Ovary (tissue), 9 donors: ENCODE results near the gene HOXD9. TPM values are rescaled to one million over a fixed set of nuclear protein-coding genes. Genes with fewer than 3 reads are reported as not detected.
A peak's percentile ranks its signal among the peaks of the same experiment; 100 is the strongest.

Experiments used
- DNase-seq, 5 donors: peaks; one replicate each; pipeline ENCODE4 v3.0.0-alpha.2; 2019 to 2020
- H3K27ac ChIP-seq, 2 donors: fragments of 200-600 bp; one replicate each; pipeline versions ENCODE4 v1.5.1 to v1.8.0; 2019 to 2022
- H3K27me3 ChIP-seq: fragments of 200-600 bp; one replicate; pipeline ENCODE4 v1.8.0; 2022
- H3K36me3 ChIP-seq: fragments of 200-600 bp; sonication (generic); one replicate; pipeline ENCODE4 v1.5.1; 2019
- H3K4me1 ChIP-seq: one replicate; pipeline ENCODE4 v1.8.1; 2013; ENCODE audit warnings: mild to moderate bottlenecking, moderate library complexity; ENCODE audit not compliant: insufficient read depth
- H3K4me3 ChIP-seq: fragments of 200-600 bp; sonication (generic); one replicate; pipeline ENCODE4 v1.5.1; 2017
- H3K9me3 ChIP-seq, 2 donors: fragments of 200-600 bp in 1 of 2; sonication (generic) in 1 of 2; one replicate each; pipeline versions ENCODE4 v1.5.1 to v1.8.1; 2013 to 2019; ENCODE audit warnings: mild to moderate bottlenecking in 1 of 2, moderate library complexity in 1 of 2
- CTCF ChIP-seq, 3 donors: fragments of 450-650 bp in 2 of 3; fragments of 200-600 bp in 1 of 3; IDR thresholded peaks; one replicate each; pipeline versions ENCODE4 v1.5.1 to v1.8.0; 2016 to 2022; ENCODE audit warnings: antibody characterized with exemption in 3 of 3, mild to moderate bottlenecking in 1 of 3
- EP300 ChIP-seq: sonication (generic); formaldehyde crosslinking; IDR thresholded peaks from one replicate; pipeline ENCODE4 v1.6.1; 2017; ENCODE audit warnings: antibody characterized with exemption
- POLR2A ChIP-seq: fragments of 450-650 bp; IDR thresholded peaks from one replicate; pipeline ENCODE4 v1.6.1; 2017; ENCODE audit warnings: antibody characterized with exemption, mild to moderate bottlenecking, moderate library complexity
- WGBS, 3 donors: extraction: QIAGEN DNeasy Blood & Tissue Kit in 1 of 3; methylation state at CpG; one replicate each; pipeline versions ENCODE4 v1.1.5 to v1.1.7; 2013 to 2017; 5-methylcytosine and 5-hydroxymethylcytosine counted together
- intact Hi-C, 4 donors: fragments of 100-400 bp; cut with DNase I; formaldehyde crosslinking; loops; one replicate each; pipeline versions ENCODE4 v1.11.0 to v1.15.1; 2022 to 2023
- polyA plus RNA-seq, 2 donors: library from polyadenylated mRNA; stranded (reverse); fragments of 200-250 nt in 1 of 2; fragments of 350-450 nt in 1 of 2; fragmentation: Illumina TruSeq in 1 of 2; extraction: RNeasy Lipid Tissue Mini Kit (QIAGEN cat#74804) in 1 of 2; gene quantifications; one replicate each; pipeline ENCODE4 v1.2.3, GENCODE V29; 2013 to 2014
- total RNA-seq, 7 donors: library from RNA; depleted of rRNA in 2 of 7; stranded (reverse); fragments of >200 nt in 2 of 7; fragmentation: NEBNext Ultra II Directional in 3 of 7; extraction: Animal tissue kit (Norgen Biotek cat#: 25700) in 3 of 7; gene quantifications; one replicate each; pipeline versions ENCODE4 v1.1.0 to v1.2.4, GENCODE V29; 2016 to 2023
- donor health status: DM: no; HTN: no; CAD: no; lungs with moderate emphysema.
- donor health status: DM: no; HTN: no; CAD: no.
- donor health status: Bipolar disorder and iron deficiency.
- donor health status: DM: yes; HTN: yes; CAD: no.
- donor health status: DM: no; HTN: no; CAD: no.
- donor health status: DM: yes; HTN: yes; CAD: no.

Gene HOXD9
- total and polyA plus RNA-seq, 9 donors = 9.7 to 20.6 (median 12.8) TPM

GRCh38 chr2:176088048-176088936, 34.2 kb upstream of the HOXD9 start:
- Histone ChIP-seq H3K27ac (no peak overlapping the region), H3K4me3 (no peak overlapping the region), H3K36me3 (no peaks in the 10 kb centered on the region), H3K9me3 (no peaks in the 10 kb centered on the region), H3K4me1 (peaks cover 6% of the 10 kb centered on the region), H3K27me3 (peaks cover 7% of the 10 kb centered on the region)
- DNase-seq = peak in 3 of 5 donors; percentile 41 to 65 (median 51)
- intact Hi-C loops = loop anchor here in 1 of 4 donors (10.0 kb wide), 1 partner anchor 403 kb away; no protein-coding TSS in a partner anchor
- 4 to 7% (median 4%) methylated on average over 46 to 49 of the region's 49 CpGs for WGBS, 3 donors
- TF ChIP-seq CTCF (IDR thresholded peaks at IDR 0.05) = peak in 1 of 3 donors; percentile 44
- TF ChIP-seq EP300 = no peak
- TF ChIP-seq POLR2A = no peak

GRCh38 chr2:176088937-176089842, 33.3 kb upstream of the HOXD9 start:
- H3K27ac ChIP-seq = no peak overlapping the region

GRCh38 chr2:176089843-176090395, 32.6 kb upstream of the HOXD9 start:
- Histone ChIP-seq H3K27ac (no peak overlapping the region), H3K27me3 (peaks cover 12% of the 10 kb centered on the region), H3K36me3 (no peaks in the 10 kb centered on the region), H3K9me3 (no peaks in the 10 kb centered on the region), H3K4me3 (no peak overlapping the region), H3K4me1 (peaks cover 7% of the 10 kb centered on the region)
- TF ChIP-seq EP300 (no peak), CTCF (IDR thresholded peaks at IDR 0.05) (no peak), POLR2A (no peak)
- intact Hi-C loops = loop anchor here in 2 of 4 donors (10.0 kb wide), 1 partner anchor 405 kb away; no protein-coding TSS in a partner anchor
- no peak for DNase-seq

More at GRCh38 chr2:176088937-176089842, 33.3 kb upstream of the HOXD9 start:
- WGBS, 3 donors = 8 to 14% (median 8%) methylated on average over 6 of the region's 6 CpGs
- no peak for TF ChIP-seq EP300
- TF ChIP-seq CTCF (IDR thresholded peaks at IDR 0.05) = no peak
- no peak for TF ChIP-seq POLR2A
- no peaks in the 10 kb centered on the region for H3K9me3 ChIP-seq
- H3K27me3 ChIP-seq = peaks cover 12% of the 10 kb centered on the region
- intact Hi-C loops = loop anchor here in 1 of 4 donors (10.0 kb wide), 1 partner anchor 404 kb away; no protein-coding TSS in a partner anchor
- DNase-seq = no peak
- peaks cover 7% of the 10 kb centered on the region for H3K4me1 ChIP-seq
- no peaks in the 10 kb centered on the region for H3K36me3 ChIP-seq
- H3K4me3 ChIP-seq = no peak overlapping the region

- Histone ChIP-seq H3K36me3 (no peaks in the 10 kb centered on the region), H3K4me3 (no peak overlapping the region), H3K4me1 (peaks cover 7% of the 10 kb centered on the region), H3K27me3 (peaks cover 18% of the 10 kb centered on the region), H3K9me3 (no peaks in the 10 kb centered on the region), H3K27ac (no peak overlapping the region)
- no peak for DNase-seq
- intact Hi-C loops = loop anchor here in 1 of 4 donors (10.0 kb wide), 1 partner anchor 406 kb away; no protein-coding TSS in a partner anchor
- no peak for TF ChIP-seq EP300
- 27 to 34% (median 33%) methylated on average over 5 of the region's 5 CpGs for WGBS, 3 donors
These were observed 31.7 kb upstream of the HOXD9 start for GRCh38 chr2:176090862-176091261.
